Measurements from ENCODE around the gene M1AP. TPM values are rescaled to one million over a fixed set of nuclear protein-coding genes. Genes with fewer than 3 reads are reported as not detected.
"Not testable (repeated sequence)": the region's sequence is repeated elsewhere in the genome, so short reads cannot be mapped to it uniquely, and the experiment has no call there.

The M1AP gene
- total RNA-seq, 4 donors from 2014 or later = 0.20 TPM; not detected in 3

DNA sequence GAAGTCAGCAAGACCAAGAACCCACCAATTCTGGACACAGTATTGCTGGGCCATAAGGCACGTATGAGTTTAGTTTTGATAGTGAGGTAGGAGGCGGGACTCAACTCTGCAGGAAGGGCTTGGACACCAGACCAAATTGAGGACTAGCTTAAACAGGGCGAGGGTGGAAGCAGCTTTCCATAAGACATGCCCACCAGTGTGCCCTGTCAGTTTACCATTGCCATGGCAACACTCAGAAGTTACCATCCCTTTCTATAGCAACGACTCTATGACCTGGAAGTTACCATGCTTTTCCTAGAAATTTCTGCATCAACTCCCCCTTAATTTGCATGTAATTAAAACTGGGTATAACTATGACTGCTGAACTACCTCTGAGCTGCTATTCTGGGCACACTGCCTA, 2.8 kb downstream of the M1AP start:
- no peaks in the 10 kb centered on the region for H3K9me3 ChIP-seq
- no peaks in the 10 kb centered on the region for H3K36me3 ChIP-seq
- TF ChIP-seq, protein P1, sequence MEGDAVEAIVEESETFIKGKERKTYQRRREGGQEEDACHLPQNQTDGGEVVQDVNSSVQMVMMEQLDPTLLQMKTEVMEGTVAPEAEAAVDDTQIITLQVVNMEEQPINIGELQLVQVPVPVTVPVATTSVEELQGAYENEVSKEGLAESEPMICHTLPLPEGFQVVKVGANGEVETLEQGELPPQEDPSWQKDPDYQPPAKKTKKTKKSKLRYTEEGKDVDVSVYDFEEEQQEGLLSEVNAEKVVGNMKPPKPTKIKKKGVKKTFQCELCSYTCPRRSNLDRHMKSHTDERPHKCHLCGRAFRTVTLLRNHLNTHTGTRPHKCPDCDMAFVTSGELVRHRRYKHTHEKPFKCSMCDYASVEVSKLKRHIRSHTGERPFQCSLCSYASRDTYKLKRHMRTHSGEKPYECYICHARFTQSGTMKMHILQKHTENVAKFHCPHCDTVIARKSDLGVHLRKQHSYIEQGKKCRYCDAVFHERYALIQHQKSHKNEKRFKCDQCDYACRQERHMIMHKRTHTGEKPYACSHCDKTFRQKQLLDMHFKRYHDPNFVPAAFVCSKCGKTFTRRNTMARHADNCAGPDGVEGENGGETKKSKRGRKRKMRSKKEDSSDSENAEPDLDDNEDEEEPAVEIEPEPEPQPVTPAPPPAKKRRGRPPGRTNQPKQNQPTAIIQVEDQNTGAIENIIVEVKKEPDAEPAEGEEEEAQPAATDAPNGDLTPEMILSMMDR (IDR thresholded peaks at IDR 0.05 in 4 of 5, conservative IDR thresholded peaks at IDR 0.05 in 1 of 5) = no peak
- no peak for TF ChIP-seq POLR2A (IDR thresholded peaks at IDR 0.05)
- no peaks in the 10 kb centered on the region for H3K4me1 ChIP-seq
- DNase-seq (no peak), ATAC-seq (no peak)
- H3K27ac ChIP-seq = no peak overlapping the region
- intact Hi-C loops (cut with DNase I; ENCODE audit: low total_unique reads) (no loop called here), in situ Hi-C loops (cut with MboI; ENCODE audit: low sequenced_read_pairs in 4 of 4) (no loop called here)
- H3K27me3 ChIP-seq = peaks cover 12 to 19% (median 17%) of the 10 kb centered on the region in 3 donors
- no peak overlapping the region for H3K4me3 ChIP-seq

DNA sequence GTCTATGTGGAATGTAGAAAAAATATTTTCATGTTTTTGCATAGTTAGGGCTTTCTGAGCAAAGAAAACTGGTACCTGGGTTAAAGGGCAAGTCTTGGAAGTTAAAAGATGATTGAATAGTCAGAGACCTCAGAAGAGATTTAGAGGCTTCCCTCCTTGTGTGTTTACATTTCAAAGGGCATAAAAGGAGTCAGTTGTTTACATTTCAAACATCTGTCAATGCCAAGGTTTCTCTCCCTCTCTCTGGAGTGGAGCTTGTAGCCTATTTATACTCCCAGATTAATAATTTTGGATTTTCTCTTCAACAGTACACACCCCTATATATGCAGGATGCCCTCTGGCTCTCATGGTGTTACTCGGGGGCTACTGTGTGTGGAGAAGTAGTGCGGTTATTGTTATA, 8.6 kb downstream of the M1AP start:
- Histone ChIP-seq H3K4me3 (no peak overlapping the region), H3K9me3 (no peaks in the 10 kb centered on the region), H3K27ac (no peak overlapping the region), H3K4me1 (no peaks in the 10 kb centered on the region), H3K27me3 (no peaks in the 10 kb centered on the region), H3K36me3 (no peaks in the 10 kb centered on the region)
- no peak for TF ChIP-seq POLR2A (IDR thresholded peaks at IDR 0.05)
- TF ChIP-seq, protein P1 (IDR thresholded peaks at IDR 0.05 in 4 of 5, conservative IDR thresholded peaks at IDR 0.05 in 1 of 5) = no peak
- intact Hi-C loops (cut with DNase I; ENCODE audit: low total_unique reads) (no loop called here), in situ Hi-C loops (cut with MboI; ENCODE audit: low sequenced_read_pairs in 4 of 4) (no loop called here)
- DNase-seq (no peak), ATAC-seq (no peak)

DNA sequence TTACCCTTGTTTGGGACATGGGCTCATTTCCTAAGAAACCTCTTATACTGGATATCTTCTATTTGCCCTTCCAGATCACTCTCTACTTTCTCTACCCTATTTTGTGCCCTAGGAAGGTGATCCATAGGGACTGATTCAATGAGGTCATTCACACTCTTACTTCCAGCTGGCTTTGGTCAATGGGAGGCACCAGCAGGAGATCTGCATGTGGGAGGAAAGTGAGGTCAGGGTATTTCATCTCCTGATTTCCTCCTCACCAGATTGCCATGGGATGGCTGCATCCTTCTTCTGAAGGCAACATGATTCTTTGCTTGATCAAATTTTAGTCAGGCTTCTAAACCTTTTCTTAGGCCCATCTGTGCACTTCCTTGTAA, 15.2 kb downstream of the M1AP start:
- Histone ChIP-seq H3K36me3 (no peaks in the 10 kb centered on the region), H3K4me1 (no peaks in the 10 kb centered on the region), H3K9me3 (no peaks in the 10 kb centered on the region), H3K4me3 (no peak overlapping the region), H3K27me3 (no peaks in the 10 kb centered on the region), H3K27ac (no peak overlapping the region)
- TF ChIP-seq, protein P1 (IDR thresholded peaks at IDR 0.05 in 4 of 5, conservative IDR thresholded peaks at IDR 0.05 in 1 of 5) = no peak
- TF ChIP-seq POLR2A (IDR thresholded peaks at IDR 0.05) = no peak
- intact Hi-C loops (cut with DNase I; ENCODE audit: low total_unique reads) (no loop called here), in situ Hi-C loops (cut with MboI; ENCODE audit: low sequenced_read_pairs in 4 of 4) (no loop called here)
- ATAC-seq = no peak
- no peak for DNase-seq

DNA sequence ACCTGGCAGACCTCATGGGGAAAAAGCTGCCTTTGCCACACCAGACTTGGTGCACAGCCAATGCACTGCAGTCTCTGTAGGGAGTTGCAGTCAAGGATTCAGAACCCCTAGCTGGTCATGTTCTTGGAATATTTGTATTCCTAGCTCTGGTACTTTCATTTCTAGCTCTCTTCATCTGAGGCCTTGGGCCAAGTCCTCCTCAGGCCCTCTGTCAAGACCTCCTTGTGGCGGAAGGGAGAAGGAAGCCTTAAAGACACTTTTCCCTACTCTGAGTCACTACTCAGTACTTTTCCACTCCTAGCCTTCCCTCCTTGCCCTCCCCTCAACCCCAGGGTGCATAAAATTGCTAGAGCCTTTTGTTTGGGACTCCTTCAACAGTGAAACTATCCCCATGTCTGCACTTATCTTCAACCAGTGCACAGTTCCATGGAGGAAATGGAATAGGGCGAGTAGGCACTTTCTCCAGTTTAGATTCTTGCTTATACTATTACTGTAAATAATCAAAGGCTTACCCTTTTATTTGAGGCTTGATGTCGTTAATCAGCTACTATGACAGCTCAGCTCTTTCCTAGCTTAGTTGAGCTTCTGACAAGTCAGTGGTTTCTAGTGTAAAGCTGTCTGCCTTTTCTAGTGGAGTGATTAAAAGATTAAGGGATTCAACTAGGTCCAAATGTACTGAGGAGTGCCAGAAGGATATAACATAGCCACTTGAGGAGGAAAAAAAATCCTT, 15.8 kb downstream of the M1AP start:
- H3K4me3 ChIP-seq = no peak overlapping the region
- intact Hi-C loops (cut with DNase I; ENCODE audit: low total_unique reads) = no loop called here
- TF ChIP-seq, protein P1 (IDR thresholded peaks at IDR 0.05 in 4 of 5, conservative IDR thresholded peaks at IDR 0.05 in 1 of 5) = no peak
- no peak for TF ChIP-seq POLR2A (IDR thresholded peaks at IDR 0.05)
- no peaks in the 10 kb centered on the region for H3K36me3 ChIP-seq
- no peaks in the 10 kb centered on the region for H3K9me3 ChIP-seq
- no peaks in the 10 kb centered on the region for H3K4me1 ChIP-seq
- H3K27me3 ChIP-seq = no peaks in the 10 kb centered on the region
- in situ Hi-C loops (cut with MboI; ENCODE audit: low sequenced_read_pairs in 4 of 4) = no loop called here
- no peak for ATAC-seq
- DNase-seq = no peak
- no peak overlapping the region for H3K27ac ChIP-seq

DNA sequence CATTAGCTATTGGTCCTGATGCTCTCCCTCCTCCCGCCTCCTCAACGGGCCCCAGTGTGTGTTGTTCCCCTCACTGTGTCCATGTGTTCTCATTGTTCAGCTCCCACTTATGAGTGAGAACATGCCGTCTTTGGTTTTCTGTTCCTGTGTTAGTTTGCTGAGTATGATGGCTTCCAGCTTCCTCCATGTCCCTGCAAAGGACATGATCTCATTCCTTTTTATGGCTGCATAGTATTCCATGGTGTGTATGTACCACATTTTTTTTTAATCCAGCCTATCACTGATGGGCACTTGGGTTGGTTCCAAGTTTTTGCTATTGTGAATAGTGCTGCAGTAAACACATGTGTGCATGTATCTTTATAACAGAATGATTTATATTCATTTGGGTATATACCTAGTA, 17.7 kb downstream of the M1AP start:
- intact Hi-C loops (cut with DNase I; ENCODE audit: low total_unique reads); ATAC-seq; H3K36me3 ChIP-seq; in situ Hi-C loops (cut with MboI; ENCODE audit: low sequenced_read_pairs in 4 of 4); H3K4me3 ChIP-seq; H3K27ac ChIP-seq; H3K4me1 ChIP-seq; DNase-seq; H3K9me3 ChIP-seq; H3K27me3 ChIP-seq: not testable (repeated sequence)

Measured in gastrocnemius medialis (tissue), 4 donors.